Mesenchymal stem cell (in vitro differentiated cells and primary cell): Measurements from ENCODE around the gene ZNF880.

Source experiments
- DNase-seq: peaks from one replicate; pipeline ENCODE4 v3.0.0-alpha.2; 2013
- H2AFZ ChIP-seq: one replicate; pipeline ENCODE4 v1.6.1; 2013; ENCODE audit warnings: low read depth, mild to moderate bottlenecking, control low read depth, inconsistent platforms, low read length, moderate library complexity
- H2AK5ac ChIP-seq: 2 replicates; pipeline ENCODE4 v1.6.1; 2013; ENCODE audit warnings: low read length, moderate library complexity, mild to moderate bottlenecking, inconsistent platforms; ENCODE audit not compliant: severe bottlenecking
- H2BK120ac ChIP-seq: one replicate; pipeline ENCODE4 v1.6.1; 2013; ENCODE audit warnings: low read depth, mild to moderate bottlenecking, inconsistent platforms, low read length, moderate library complexity
- H2BK12ac ChIP-seq, 2 experiments: one replicate each; pipeline ENCODE4 v1.6.1; 2013; ENCODE audit warnings: inconsistent platforms in 2 of 2, low read length in 2 of 2, mild to moderate bottlenecking in 2 of 2, moderate library complexity in 2 of 2, control low read depth in 1 of 2
- H2BK15ac ChIP-seq: one replicate; pipeline ENCODE4 v1.6.1; 2013; ENCODE audit warnings: mild to moderate bottlenecking, low read depth, inconsistent platforms; ENCODE audit not compliant: poor library complexity, severe bottlenecking
- H2BK5ac ChIP-seq: 2 replicates; pipeline ENCODE4 v1.6.1; 2013; ENCODE audit warnings: low read depth, mild to moderate bottlenecking, low read length, control low read depth, inconsistent platforms; ENCODE audit not compliant: poor library complexity, severe bottlenecking
- H3K14ac ChIP-seq, 2 experiments: one replicate each; pipeline ENCODE4 v1.6.1; 2013; ENCODE audit warnings: inconsistent platforms in 2 of 2, low read length in 2 of 2, control low read depth in 1 of 2, mild to moderate bottlenecking in 1 of 2, moderate library complexity in 1 of 2
- H3K18ac ChIP-seq, 2 experiments: one replicate each; pipeline ENCODE4 v1.6.1; 2013; ENCODE audit warnings: inconsistent platforms in 2 of 2, low read length in 2 of 2, control low read depth in 1 of 2, low read depth in 1 of 2, mild to moderate bottlenecking in 1 of 2
- H3K23ac ChIP-seq, 2 experiments: one replicate each; pipeline ENCODE4 v1.6.1; 2013; ENCODE audit warnings: inconsistent platforms in 2 of 2, low read length in 2 of 2, mild to moderate bottlenecking in 2 of 2, moderate library complexity in 2 of 2, control low read depth in 1 of 2
- H3K27ac ChIP-seq: 2 replicates; pipeline ENCODE4 v1.5.1; 2013; ENCODE audit warnings: mild to moderate bottlenecking, moderate library complexity, low read length, control low read depth, inconsistent platforms; ENCODE audit not compliant: poor library complexity, severe bottlenecking
- H3K27me3 ChIP-seq, 2 experiments: 2 replicates each; pipeline versions ENCODE4 v1.6.1 to v1.7.0; 2013; ENCODE audit warnings: low read length in 2 of 2, mild to moderate bottlenecking in 2 of 2, moderate library complexity in 2 of 2, control low read depth in 1 of 2, inconsistent platforms in 1 of 2; ENCODE audit not compliant: control insufficient read depth in 1 of 2, insufficient read depth in 1 of 2
- H3K36me3 ChIP-seq, 2 experiments: 2 replicates each; pipeline versions ENCODE4 v1.6.1 to v1.7.0; 2013; ENCODE audit warnings: low read length in 2 of 2, control low read depth in 1 of 2, inconsistent platforms in 1 of 2, low read depth in 1 of 2, mild to moderate bottlenecking in 1 of 2; ENCODE audit not compliant: insufficient read depth in 2 of 2, control insufficient read depth in 1 of 2
- H3K4ac ChIP-seq, 2 experiments: one replicate each; pipeline ENCODE4 v1.6.1; 2013; ENCODE audit warnings: inconsistent platforms in 2 of 2, low read length in 2 of 2, mild to moderate bottlenecking in 2 of 2, moderate library complexity in 2 of 2, control low read depth in 1 of 2, low read depth in 1 of 2
- H3K4me1 ChIP-seq: 2 replicates; pipeline ENCODE4 v1.6.1; 2013; ENCODE audit warnings: low read depth, low read length, control low read depth; ENCODE audit not compliant: control insufficient read depth, insufficient read depth
- H3K4me2 ChIP-seq: 2 replicates; pipeline ENCODE4 v1.6.1; 2013; ENCODE audit warnings: low read length, mild to moderate bottlenecking, inconsistent platforms; ENCODE audit not compliant: poor library complexity, severe bottlenecking
- H3K4me3 ChIP-seq, 2 experiments: 2 replicates each; pipeline versions ENCODE4 v1.5.1 to v1.7.0; 2013; ENCODE audit warnings: low read length in 2 of 2, mild to moderate bottlenecking in 2 of 2, control low read depth in 1 of 2, low read depth in 1 of 2; ENCODE audit not compliant: insufficient read depth in 1 of 2
- H3K79me1 ChIP-seq: replicated peaks from 2 replicates; pipeline ENCODE4 v1.6.1; 2013; ENCODE audit warnings: mild to moderate bottlenecking, control low read depth, low read length, inconsistent platforms; ENCODE audit not compliant: poor library complexity, severe bottlenecking
- H3K9ac ChIP-seq: 2 replicates; pipeline ENCODE4 v1.7.0; 2013; ENCODE audit warnings: mild to moderate bottlenecking, low read length, moderate library complexity
- H3K9me3 ChIP-seq: 2 replicates; pipeline ENCODE4 v1.7.0; 2013; ENCODE audit warnings: mild to moderate bottlenecking, low read length; ENCODE audit not compliant: control insufficient read depth
- H4K8ac ChIP-seq: one replicate; pipeline ENCODE4 v1.6.1; 2013; ENCODE audit warnings: inconsistent platforms, mild to moderate bottlenecking, low read length, moderate library complexity
- H4K91ac ChIP-seq: one replicate; pipeline ENCODE4 v1.6.1; 2013; ENCODE audit warnings: mild to moderate bottlenecking, low read length, inconsistent platforms
- WGBS: methylation state at CpG from one replicate; pipeline ENCODE4 v1.1.7; 2013; ENCODE audit warnings: mixed read lengths; 5-methylcytosine and 5-hydroxymethylcytosine counted together

ZNF880 gene

GRCh38 chr19:52391135-52391534 is 21.4 kb downstream of the ZNF880 start:
- no peak overlapping the region for H2BK5ac ChIP-seq
- H3K23ac ChIP-seq, result no peak overlapping the region
- no peak overlapping the region for H2AK5ac ChIP-seq
- H3K9me3 ChIP-seq, result peaks cover 83% of the 10 kb centered on the region
- no peaks in the 10 kb centered on the region for H3K27me3 ChIP-seq
- H2BK15ac ChIP-seq, result no peak overlapping the region
- no peak overlapping the region for H4K91ac ChIP-seq
- 77% methylated on average over 1 of the region's 1 CpG for WGBS
- H3K14ac ChIP-seq, result no peak overlapping the region
- H2BK12ac ChIP-seq, result no peak overlapping the region
- H2AFZ ChIP-seq, result peak overlapping the region; percentile 27
- no peak overlapping the region for H3K9ac ChIP-seq
- H3K36me3 ChIP-seq, result peaks cover 20 to 48% of the 10 kb centered on the region in 2 experiments
- no peak overlapping the region for H2BK120ac ChIP-seq
- H3K4ac ChIP-seq, result no peak overlapping the region
- H3K27ac ChIP-seq, result no peak overlapping the region
- no peak overlapping the region for H3K4me3 ChIP-seq
- no peak overlapping the region for H3K18ac ChIP-seq
- no peak overlapping the region for H3K4me2 ChIP-seq
- no peaks in the 10 kb centered on the region for H3K4me1 ChIP-seq
- no peak overlapping the region for H4K8ac ChIP-seq
- H3K79me1 ChIP-seq, result peaks cover 8% of the 10 kb centered on the region
- DNase-seq, result no peak

- peak; percentile 94 for DNase-seq
- Histone ChIP-seq H3K18ac (peak within 1 kb of the TSS; percentile 52 to 83), H4K8ac (peak within 1 kb of the TSS; percentile 83), H3K4me2 (peak within 1 kb of the TSS; percentile 73), H4K91ac (peak within 1 kb of the TSS; percentile 60), H3K4me1 (peaks cover 2% of the 10 kb centered on the region), H3K36me3 (peaks cover 31 to 60% of the 10 kb centered on the region in 2 experiments), H3K4me3 (peak within 1 kb of the TSS; percentile 68 to 95), H3K9ac (peak within 1 kb of the TSS; percentile 97), H3K23ac (no peak within 1 kb of the TSS), H3K27ac (peak within 1 kb of the TSS; percentile 81), H2AFZ (peak within 1 kb of the TSS; percentile 46), H3K4ac (peak within 1 kb of the TSS; percentile 68 to 81), H3K27me3 (no peaks in the 10 kb centered on the region), H2BK12ac (peak within 1 kb of the TSS in 1 of 2 experiments; percentile 24), H3K79me1 (peaks cover 25% of the 10 kb centered on the region), H3K14ac (peak within 1 kb of the TSS in 1 of 2 experiments; percentile 26), H2BK5ac (no peak within 1 kb of the TSS), H3K9me3 (peaks cover 63% of the 10 kb centered on the region), H2AK5ac (peak within 1 kb of the TSS; percentile 60), H2BK15ac (peak within 1 kb of the TSS; percentile 39), H2BK120ac (no peak within 1 kb of the TSS)
- WGBS, result under 1% methylated on average over 36 of the region's 36 CpGs
These were observed 27.8 kb downstream of the ZNF880 start, which contains the start of gene ZNF528 for GRCh38 chr19:52397310-52398080. ZNF528 (plus strand) TSS chr19:52397849; CDS start chr19:52402014, 4,165 bp downstream.

- peaks cover 33 to 65% of the 10 kb centered on the region in 2 experiments for H3K36me3 ChIP-seq
- peaks cover 2% of the 10 kb centered on the region for H3K4me1 ChIP-seq
- no peak overlapping the region for H3K23ac ChIP-seq
- H3K18ac ChIP-seq, result peak overlapping the region; percentile 52 to 83
- no peak overlapping the region for H2BK12ac ChIP-seq
- no peak overlapping the region for H2BK5ac ChIP-seq
- no peak overlapping the region for H2BK120ac ChIP-seq
- H3K9ac ChIP-seq, result peak overlapping the region; percentile 97
- H3K9me3 ChIP-seq, result peaks cover 64% of the 10 kb centered on the region
- H4K91ac ChIP-seq, result peak overlapping the region; percentile 60
- DNase-seq, result no peak
- peak overlapping the region; percentile 68 to 95 for H3K4me3 ChIP-seq
- peak overlapping the region; percentile 83 for H4K8ac ChIP-seq
- peak overlapping the region; percentile 60 for H2AK5ac ChIP-seq
- H3K4me2 ChIP-seq, result peak overlapping the region; percentile 73
- peak overlapping the region in 1 of 2 experiments; percentile 26 for H3K14ac ChIP-seq
- H3K27ac ChIP-seq, result peak overlapping the region; percentile 81
- H2BK15ac ChIP-seq, result peak overlapping the region; percentile 39
- H2AFZ ChIP-seq, result peak overlapping the region; percentile 46
- H3K79me1 ChIP-seq, result peaks cover 25% of the 10 kb centered on the region
- H3K4ac ChIP-seq, result peak overlapping the region; percentile 68 to 81
- 5% methylated on average over 14 of the region's 14 CpGs for WGBS
- H3K27me3 ChIP-seq, result no peaks in the 10 kb centered on the region
These were observed 28.3 kb downstream of the ZNF880 start for GRCh38 chr19:52398081-52398441.

GRCh38 chr19:52410276-52410675 is 40.6 kb downstream of the ZNF880 start:
- H3K4me2 ChIP-seq, result no peak overlapping the region
- no peak overlapping the region for H3K14ac ChIP-seq

More at GRCh38 chr19:52410276-52410675, 40.6 kb downstream of the ZNF880 start:
- Histone ChIP-seq H2AK5ac (no peak overlapping the region), H3K4me1 (no peaks in the 10 kb centered on the region), H3K9ac (no peak overlapping the region), H3K27ac (no peak overlapping the region), H3K23ac (no peak overlapping the region), H2BK15ac (no peak overlapping the region), H2BK5ac (no peak overlapping the region), H3K36me3 (peaks cover 53 to 96% of the 10 kb centered on the region in 2 experiments), H2BK120ac (no peak overlapping the region), H2BK12ac (no peak overlapping the region), H3K9me3 (peaks cover 99% of the 10 kb centered on the region), H4K8ac (no peak overlapping the region), H3K79me1 (no peaks in the 10 kb centered on the region), H3K27me3 (no peaks in the 10 kb centered on the region), H3K4me3 (peak overlapping the region in 1 of 2 experiments; percentile 32), H4K91ac (no peak overlapping the region), H3K4ac (no peak overlapping the region), H3K18ac (no peak overlapping the region), H2AFZ (no peak overlapping the region)
- 97% methylated on average over 4 of the region's 6 CpGs for WGBS
- no peak for DNase-seq
